Glomerular visceral epithelial cell (primary cell): ENCODE results near the gene WDR59.
"Not testable (repeated sequence)": the region's sequence is repeated elsewhere in the genome, so short reads cannot be mapped to it uniquely, and the experiment has no call there.

Experiments used
- DNase-seq: peaks from one replicate; pipeline ENCODE4 v3.0.0-alpha.2; 2016; ENCODE audit errors: extremely low spot score

The WDR59 gene

DNA sequence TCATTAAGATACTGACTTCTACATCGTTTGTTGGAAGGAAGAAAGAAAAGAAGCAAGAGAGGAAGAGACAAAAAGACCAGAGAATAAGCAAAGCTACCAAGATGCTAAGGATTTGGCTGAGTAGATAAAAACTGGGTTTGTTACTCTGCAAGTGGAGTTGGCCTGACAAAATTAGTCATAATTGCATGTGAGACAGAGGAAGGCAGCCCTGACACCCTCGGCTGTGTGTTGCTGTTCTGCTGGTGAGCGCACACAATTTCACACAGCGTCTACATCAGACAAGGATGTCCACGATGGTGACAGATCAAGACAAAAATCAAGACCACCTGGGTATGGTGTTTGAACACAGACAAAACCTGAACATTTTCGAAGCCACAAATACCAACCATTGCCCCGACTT, 134.9 kb downstream of the WDR59 start:
- no peak for DNase-seq

GRCh38 chr16:74847202-74847601, 137.7 kb downstream of the WDR59 start:
- DNase-seq: no peak

DNA sequence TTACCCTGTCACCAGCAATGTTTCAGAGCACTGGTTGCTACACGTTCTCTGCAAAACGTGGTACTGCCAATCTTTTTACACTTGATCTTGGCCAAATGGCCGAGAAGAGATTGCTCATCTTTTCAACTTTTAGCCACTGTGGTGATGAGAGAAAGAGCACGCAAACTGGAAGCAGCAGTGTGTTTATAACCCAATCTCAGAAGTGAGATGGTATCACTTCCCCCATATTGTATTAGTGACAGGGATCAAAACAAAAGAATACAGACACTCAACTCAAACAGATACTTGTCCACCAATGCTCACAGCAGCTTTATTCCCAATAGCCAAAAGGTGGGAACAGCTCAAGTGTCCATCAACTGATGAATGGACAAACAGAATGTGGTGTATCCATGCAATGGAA, 138.2 kb downstream of the WDR59 start:
- DNase-seq: no peak

DNA sequence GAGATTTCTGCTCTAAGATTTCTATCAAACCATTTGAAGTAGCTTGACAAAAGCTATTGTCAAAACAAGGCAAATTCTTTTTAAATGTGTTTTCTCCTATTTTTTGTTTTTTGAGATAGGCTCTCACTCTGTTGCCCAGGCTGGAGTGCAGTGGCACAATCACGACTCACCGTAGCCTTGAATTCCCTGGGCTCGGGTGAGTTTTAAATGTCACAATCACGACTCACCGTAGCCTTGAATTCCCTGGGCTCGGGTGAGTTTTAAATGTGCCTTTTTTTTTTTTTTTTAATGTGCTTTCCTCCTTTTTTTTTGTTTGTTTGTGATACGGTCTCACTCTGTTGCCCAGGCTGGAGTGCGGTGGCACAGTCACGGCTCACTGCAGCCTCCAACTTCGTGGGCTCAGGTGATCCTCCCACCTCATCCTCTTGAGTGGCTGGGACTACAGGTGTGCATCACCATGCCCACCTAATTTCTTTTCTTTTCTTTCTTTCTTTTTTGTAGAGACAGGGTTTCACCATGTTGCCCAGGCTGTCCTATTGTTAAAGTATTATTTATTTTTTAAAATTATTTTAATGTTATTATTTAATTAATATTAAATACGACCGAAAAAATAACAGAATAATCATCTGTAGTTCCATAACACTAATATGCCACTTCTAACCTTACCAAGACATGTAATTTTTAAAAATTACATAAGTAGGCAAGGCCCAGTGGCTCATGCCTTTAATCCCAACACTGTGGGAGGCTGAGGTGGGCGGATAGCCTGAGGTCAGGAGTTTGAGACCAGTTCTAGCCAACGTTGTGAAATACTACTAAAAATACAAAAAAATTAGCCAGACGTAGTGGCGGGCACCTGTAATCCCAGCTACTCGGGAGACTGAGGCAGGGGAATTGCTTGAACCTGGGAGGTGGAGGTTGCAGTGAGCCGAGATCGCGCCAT, 140.6 kb downstream of the WDR59 start:
- no peak for DNase-seq

DNA sequence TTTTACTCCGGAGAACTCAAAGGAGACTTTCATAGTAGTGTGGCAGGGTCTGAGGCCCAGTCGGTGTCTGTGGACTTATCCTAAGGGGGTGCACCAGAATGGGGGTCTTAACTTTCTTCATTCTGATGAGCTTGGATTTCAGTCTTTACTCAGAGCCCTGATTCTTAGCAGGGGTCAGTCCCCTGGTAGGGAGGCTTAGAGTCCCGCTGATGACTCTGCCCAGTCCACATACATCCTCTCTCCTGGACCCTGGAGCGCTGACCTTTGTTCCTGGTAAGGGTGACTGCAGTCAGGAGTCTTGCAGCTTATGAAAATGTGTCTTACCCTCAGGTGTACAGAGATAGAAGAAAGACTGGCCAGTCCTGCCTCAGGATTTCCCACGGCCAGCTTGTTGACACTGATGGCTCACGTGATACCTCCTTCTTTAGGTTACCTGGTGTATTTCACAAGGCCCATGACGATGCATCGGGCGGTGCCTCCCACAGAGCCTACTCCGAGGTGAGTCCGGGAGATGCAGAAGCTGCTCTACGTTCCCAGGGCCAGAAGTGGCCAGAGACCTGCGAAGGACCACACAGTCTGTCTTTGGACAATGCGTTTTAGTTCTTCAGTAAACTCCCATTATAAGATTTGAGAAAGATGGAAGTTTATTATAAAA, 141.4 kb downstream of the WDR59 start:
- not testable (repeated sequence) for DNase-seq

DNA sequence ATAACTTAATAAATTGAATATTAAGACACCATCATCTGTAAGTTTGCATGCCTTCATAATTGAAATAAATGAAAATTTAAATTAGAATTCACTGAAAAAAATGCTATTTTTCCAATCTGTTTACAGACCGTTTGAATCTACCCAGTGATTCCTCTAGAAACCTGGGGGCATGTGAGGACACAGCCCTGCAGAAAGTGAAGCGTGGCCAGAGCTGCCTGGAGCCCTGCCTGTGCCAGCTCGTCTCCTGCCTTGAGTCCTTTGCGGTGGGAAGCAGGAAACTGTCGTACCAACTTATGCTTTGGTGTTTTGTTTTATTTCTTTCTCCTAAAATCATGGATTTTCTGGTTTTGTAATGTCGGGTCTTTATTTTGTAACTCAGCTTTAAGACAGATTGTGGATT, 142.5 kb downstream of the WDR59 start:
- DNase-seq: no peak

GRCh38 chr16:74841904-74842303, 143.0 kb downstream of the WDR59 start:
- no peak for DNase-seq

DNA sequence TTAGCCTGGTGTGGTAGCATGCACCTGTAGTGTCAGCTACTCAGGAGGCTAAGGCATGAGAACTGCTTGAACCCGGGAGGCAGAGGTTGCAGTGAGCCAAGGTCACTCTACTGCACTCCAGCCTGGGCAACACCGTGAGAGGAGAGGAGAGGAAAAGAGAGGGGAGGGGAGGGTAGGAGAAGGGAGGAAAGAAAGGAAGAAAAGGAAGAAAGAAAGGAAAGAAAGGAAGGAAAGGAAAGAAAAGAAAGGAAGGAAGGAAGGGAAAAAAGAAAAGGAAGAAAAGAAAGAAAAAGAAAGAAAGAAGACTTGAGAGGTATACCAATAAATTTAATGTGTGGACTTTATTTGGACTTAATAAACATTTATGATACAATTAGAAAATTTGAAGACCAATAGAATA, 143.5 kb downstream of the WDR59 start:
- no peak for DNase-seq

DNA sequence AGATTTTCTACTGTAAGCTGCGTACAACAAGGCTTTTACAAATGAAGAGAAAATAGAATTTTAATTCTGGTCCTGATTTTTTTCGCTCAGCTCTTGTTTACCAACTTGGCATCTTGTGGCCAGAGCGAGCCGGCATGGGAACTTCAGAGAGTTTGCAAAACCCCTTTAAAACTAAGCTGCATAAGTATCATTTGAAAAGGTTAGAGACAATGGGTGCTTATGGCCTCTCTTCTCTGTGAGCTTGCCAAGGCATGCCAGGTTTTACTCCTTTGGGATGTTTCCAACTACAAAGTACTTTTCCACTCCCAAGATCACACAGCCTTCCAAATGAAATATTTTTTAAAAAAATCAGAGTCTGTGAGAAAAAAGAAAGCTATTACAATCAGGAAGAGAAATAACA, 147.9 kb downstream of the WDR59 start:
- no peak for DNase-seq

DNA sequence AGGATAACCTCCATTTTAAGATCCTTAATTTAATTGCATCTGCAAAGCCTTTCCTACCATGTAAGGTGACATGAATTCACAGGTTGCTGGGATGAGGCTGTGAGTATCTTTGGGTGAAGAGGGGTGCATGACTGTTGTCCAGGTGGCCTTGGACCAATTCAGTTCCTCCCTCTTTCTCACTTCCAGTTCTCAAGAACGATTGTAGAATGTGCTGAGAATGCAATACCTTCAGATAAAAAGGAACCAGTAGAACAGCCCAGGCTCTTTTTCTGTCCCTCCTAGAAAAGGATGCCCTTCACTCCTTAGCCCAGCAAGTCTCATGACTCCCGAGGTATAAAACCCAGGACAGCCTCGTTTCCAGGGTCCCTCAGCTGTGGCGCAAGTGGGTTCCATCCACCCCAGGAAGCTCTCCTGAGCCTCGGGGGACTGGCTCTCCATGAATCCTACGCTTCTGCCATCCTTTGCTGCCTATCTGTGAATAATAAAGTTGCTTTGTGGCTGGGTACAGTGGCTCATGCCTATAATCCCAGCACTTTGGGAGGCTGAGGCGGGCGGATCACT, 148.7 kb downstream of the WDR59 start:
- DNase-seq: no peak

GRCh38 chr16:74832228-74832627, 152.7 kb downstream of the WDR59 start:
- no peak for DNase-seq

DNA sequence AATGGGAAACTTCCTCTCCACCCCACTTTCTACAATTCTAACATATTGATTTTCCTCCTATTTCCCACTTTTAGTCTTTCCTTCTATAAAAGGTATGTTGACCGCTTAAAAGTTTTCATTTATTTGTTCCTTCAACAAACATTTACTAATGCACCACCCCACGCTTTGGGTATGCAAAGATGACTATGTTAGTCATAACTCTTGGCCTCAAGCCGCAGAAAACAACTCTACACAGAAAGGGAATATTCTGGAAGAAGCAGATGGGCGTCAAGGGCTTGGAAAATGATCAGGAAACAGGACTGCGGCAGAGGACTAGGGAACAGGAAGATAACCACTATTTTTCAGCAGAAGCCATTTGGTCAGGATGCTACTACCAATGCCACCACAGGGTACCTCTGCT, 153.5 kb downstream of the WDR59 start:
- no peak for DNase-seq

DNA sequence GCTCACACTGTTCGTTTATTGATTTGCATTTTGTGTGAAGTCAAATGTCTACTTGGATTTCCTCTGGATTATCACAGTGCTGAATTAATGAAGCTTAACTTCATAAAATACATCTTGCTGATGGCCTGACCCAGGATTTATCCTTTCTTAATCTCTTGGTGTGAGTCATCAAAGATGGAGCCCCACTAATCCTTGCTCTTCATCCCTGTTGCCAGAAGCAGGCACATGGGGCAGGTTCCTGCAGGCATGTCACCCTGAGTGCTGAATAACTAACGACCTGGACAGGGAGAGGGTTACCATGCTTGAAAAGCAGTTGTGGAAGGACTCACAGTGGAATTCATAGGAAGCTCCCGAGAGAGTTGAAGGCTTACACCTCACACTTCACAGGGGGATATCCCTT, 154.3 kb downstream of the WDR59 start:
- no peak for DNase-seq

DNA sequence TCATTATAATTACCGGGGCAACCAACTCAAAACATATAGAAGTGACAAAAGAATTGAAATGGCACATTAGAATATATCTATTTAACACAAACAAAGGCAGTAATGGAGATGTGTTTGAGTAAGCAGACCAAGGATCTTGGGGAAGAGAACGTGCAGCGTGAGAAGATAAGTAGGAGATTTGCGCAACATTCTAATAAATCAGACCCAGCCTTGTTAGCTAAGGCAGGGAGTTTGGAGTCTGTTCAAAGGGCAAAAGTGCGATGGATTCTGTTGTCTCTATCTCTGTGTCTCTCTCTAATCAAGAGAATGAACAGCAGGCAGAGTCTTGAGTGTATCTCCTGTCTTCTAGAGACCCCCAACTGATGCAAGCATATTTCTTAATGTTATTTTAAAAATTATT, 155.3 kb downstream of the WDR59 start:
- DNase-seq: no peak

- DNase-seq: no peak
Observed at GRCh38 chr16:74825941-74826340, 159.0 kb downstream of the WDR59 start.

DNA sequence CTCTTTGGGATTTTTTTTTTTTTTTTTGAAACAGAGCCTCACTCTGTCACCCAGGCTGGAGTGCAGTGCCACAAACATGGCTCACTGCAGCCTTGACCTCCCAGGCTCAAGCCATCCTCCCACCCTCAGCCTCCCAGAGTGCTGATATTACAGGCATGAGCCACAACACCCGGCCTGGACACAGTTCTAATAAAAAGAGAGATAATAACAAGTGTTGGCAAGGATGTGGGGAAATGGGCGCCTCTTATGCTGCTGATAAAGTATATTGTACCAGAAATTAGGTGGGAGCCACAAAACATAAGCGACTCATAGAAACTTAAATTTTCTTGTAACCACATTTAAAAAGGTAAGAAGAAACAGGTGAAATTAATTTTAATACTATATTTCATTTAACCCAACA, 159.9 kb downstream of the WDR59 start:
- DNase-seq: no peak
